ENCODE measurements around the gene ST3GAL2.

DNA sequence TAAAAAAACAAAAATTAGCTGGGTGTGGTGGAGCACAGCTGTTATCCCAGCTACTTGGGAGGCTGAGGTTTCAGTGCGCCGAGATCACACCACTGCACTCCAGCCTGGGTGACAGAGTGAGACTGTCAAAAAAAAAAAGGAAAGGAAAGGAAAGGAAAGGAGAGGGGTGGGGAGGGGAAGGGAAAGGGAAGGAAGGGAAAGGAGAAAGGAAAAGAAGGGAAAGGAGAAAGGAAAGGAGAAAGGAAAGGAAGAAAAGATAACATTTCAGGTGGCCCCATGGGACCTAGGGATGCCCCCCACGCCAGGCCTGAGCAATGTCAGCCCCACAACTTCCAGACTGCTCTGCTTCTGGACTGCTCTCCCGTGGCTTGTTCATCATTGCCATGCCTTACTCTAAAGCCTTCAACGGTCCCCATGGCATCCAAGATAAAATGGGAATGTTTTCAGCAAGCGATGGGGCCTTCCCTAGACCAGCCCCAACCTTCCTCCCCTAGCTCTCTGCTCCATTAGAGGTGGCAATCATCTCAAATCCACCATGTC is 55.4 kb downstream of the ST3GAL2 start:
- TF ChIP-seq, protein P1, sequence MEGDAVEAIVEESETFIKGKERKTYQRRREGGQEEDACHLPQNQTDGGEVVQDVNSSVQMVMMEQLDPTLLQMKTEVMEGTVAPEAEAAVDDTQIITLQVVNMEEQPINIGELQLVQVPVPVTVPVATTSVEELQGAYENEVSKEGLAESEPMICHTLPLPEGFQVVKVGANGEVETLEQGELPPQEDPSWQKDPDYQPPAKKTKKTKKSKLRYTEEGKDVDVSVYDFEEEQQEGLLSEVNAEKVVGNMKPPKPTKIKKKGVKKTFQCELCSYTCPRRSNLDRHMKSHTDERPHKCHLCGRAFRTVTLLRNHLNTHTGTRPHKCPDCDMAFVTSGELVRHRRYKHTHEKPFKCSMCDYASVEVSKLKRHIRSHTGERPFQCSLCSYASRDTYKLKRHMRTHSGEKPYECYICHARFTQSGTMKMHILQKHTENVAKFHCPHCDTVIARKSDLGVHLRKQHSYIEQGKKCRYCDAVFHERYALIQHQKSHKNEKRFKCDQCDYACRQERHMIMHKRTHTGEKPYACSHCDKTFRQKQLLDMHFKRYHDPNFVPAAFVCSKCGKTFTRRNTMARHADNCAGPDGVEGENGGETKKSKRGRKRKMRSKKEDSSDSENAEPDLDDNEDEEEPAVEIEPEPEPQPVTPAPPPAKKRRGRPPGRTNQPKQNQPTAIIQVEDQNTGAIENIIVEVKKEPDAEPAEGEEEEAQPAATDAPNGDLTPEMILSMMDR (IDR thresholded peaks at IDR 0.05; ENCODE audit: low read depth, low read length): no peak
- no peak for TF ChIP-seq POLR2A (IDR thresholded peaks at IDR 0.05; ENCODE audit: extremely low read depth, insufficient read length)
- TF ChIP-seq MYC (IDR thresholded peaks at IDR 0.05; ENCODE audit: low read depth, low read length): no peak

Measured in NB4 (cell line).